K562 (cell line): ENCODE data around the gene NCF2. TPM values are rescaled to one million over a fixed set of nuclear protein-coding genes. Genes with fewer than 3 reads are reported as not detected.

Experiments used
- E2F5 ChIP-seq: sonication (generic); formaldehyde crosslinking; IDR thresholded peaks from 2 replicates; pipeline ENCODE4 v1.8.0; 2022; ENCODE audit warnings: mild to moderate bottlenecking, missing genetic modification reagents
- ZNF699 ChIP-seq: fragments of 250-450 bp; sonication (Bioruptor Pico); IDR thresholded peaks from 2 replicates; pipeline ENCODE4 v1.8.0; 2021; ENCODE audit warnings: mild to moderate bottlenecking, moderate library complexity; ENCODE audit not compliant: insufficient replicate concordance
- polyA plus RNA-seq, 8 experiments: library from polyadenylated mRNA; depleted of rRNA in 4 of 8; stranded (reverse) in 5 of 8; unstranded in 3 of 8; fragments of >200 nt; fragmentation: Nextera tagmentation in 2 of 8; fragmentation: Illumina TruSeq in 1 of 8; extraction: Ambion mirVana in 2 of 8; extraction: Trizol in 1 of 8; gene quantifications; 2 replicates each; pipeline versions ENCODE4 v1.2.1 to v1.2.3, GENCODE V29; 2011 to 2014; ENCODE audit warnings: inconsistent platforms in 1 of 8, missing spikeins in 1 of 8
- total RNA-seq, 7 experiments: library from RNA; depleted of rRNA in 6 of 7; stranded (reverse); fragments of >200 nt in 6 of 7; fragmentation: Illumina TruSeq in 2 of 7; extraction: Trizol in 2 of 7; gene quantifications; 2 replicates each; pipeline versions ENCODE4 v1.2.1 to v1.2.3, GENCODE V29; 2011 to 2021; ENCODE audit warnings: low replicate concordance in 1 of 7

The NCF2 gene
- total and polyA plus RNA-seq, 9 of the 15 experiments (the other 6 are each of a cell fraction or from before 2014, with no cell fraction given) = 0.07 to 0.54 (median 0.16) TPM; not detected in 3

DNA sequence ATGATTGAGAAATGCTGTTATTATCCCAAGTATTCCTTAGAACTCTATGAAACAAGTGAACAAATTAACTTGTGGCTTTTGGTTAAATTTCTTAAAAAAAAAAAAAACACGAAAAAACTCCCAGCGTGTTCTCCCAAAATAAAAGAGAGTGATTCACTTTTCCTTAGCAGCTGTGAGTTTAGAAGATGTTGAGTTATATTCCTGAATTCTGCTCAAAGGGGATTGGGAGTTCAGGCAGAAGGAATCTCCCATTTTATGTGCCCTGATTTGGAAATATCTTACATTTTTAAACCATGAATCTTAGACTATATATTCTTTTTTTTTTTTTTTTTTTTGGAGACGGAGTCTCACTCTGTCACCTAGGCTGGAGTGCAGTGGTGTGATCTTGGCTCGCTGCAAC lies 83.7 kb downstream of the NCF2 start (continued):
- no peak for TF ChIP-seq E2F5 (CRISPR knock-in tag)
- no peak for TF ChIP-seq ZNF699 (CRISPR knock-in tag)

Other genes starting within 250 kb of the NCF2 start
- not detected in 2 replicates for gene NMNAT2, start 172.1 kb downstream of the NCF2 start, total RNA-seq (2014; rRNA removed)
- gene NMNAT2, start 172.1 kb downstream of the NCF2 start, total RNA-seq (2014; rRNA removed; fragmentation: Illumina TruSeq; extraction: Trizol) = not detected in 2 replicates
- gene NMNAT2, start 172.1 kb downstream of the NCF2 start, total RNA-seq (2015; rRNA removed; fragmentation: Illumina TruSeq; extraction: Trizol) = not detected in 2 replicates
- not detected in 2 replicates for gene NMNAT2, start 172.1 kb downstream of the NCF2 start, total RNA-seq (2021)
- not detected in 2 replicates for gene NMNAT2, start 172.1 kb downstream of the NCF2 start, polyA plus RNA-seq (2011; rRNA removed)
- gene NMNAT2, start 172.1 kb downstream of the NCF2 start, polyA plus RNA-seq (2014; fragmentation: Illumina TruSeq; extraction: Trizol) = not detected in 2 replicates
- not detected for gene NMNAT2, start 172.1 kb downstream of the NCF2 start, polyA plus RNA-seq (2014; fragmentation: Nextera tagmentation; extraction: Ambion mirVana)
- not detected in 2 replicates for gene NMNAT2, start 172.1 kb downstream of the NCF2 start, polyA plus RNA-seq (2014; rRNA removed)
- gene SMG7, start 118.0 kb downstream of the NCF2 start, total RNA-seq (2014; rRNA removed) = 23.4 and 28.1 TPM in 2 replicates
- gene SMG7, start 118.0 kb downstream of the NCF2 start, total RNA-seq (2014; rRNA removed; fragmentation: Illumina TruSeq; extraction: Trizol) = 28.1 and 30.9 TPM in 2 replicates
- gene SMG7, start 118.0 kb downstream of the NCF2 start, total RNA-seq (2015; rRNA removed; fragmentation: Illumina TruSeq; extraction: Trizol) = 29.0 and 30.4 TPM in 2 replicates
- gene SMG7, start 118.0 kb downstream of the NCF2 start, total RNA-seq (2021) = 62.1 and 69.7 TPM in 2 replicates
- 59.0 and 64.8 TPM in 2 replicates for gene SMG7, start 118.0 kb downstream of the NCF2 start, polyA plus RNA-seq (2011; rRNA removed)
- gene SMG7, start 118.0 kb downstream of the NCF2 start, polyA plus RNA-seq (2014; fragmentation: Illumina TruSeq; extraction: Trizol) = 59.9 and 74.6 TPM in 2 replicates
- 10 to 100 TPM; 12.4 to 12.5 TPM for gene SMG7, start 118.0 kb downstream of the NCF2 start, polyA plus RNA-seq (2014; fragmentation: Nextera tagmentation; extraction: Ambion mirVana)
- gene SMG7, start 118.0 kb downstream of the NCF2 start, polyA plus RNA-seq (2014; rRNA removed) = 34.6 and 38.7 TPM in 2 replicates
- 91.6 and 175 TPM in 2 replicates for gene ARPC5, start 45.3 kb upstream of the NCF2 start, total RNA-seq (2014; rRNA removed)
- gene ARPC5, start 45.3 kb upstream of the NCF2 start, total RNA-seq (2014; rRNA removed; fragmentation: Illumina TruSeq; extraction: Trizol) = 91.6 and 104 TPM in 2 replicates
- gene ARPC5, start 45.3 kb upstream of the NCF2 start, total RNA-seq (2015; rRNA removed; fragmentation: Illumina TruSeq; extraction: Trizol) = 109 and 133 TPM in 2 replicates
- gene ARPC5, start 45.3 kb upstream of the NCF2 start, total RNA-seq (2021) = 88.1 and 91.7 TPM in 2 replicates
- 112 and 150 TPM in 2 replicates for gene ARPC5, start 45.3 kb upstream of the NCF2 start, polyA plus RNA-seq (2011; rRNA removed)
- gene ARPC5, start 45.3 kb upstream of the NCF2 start, polyA plus RNA-seq (2014; fragmentation: Illumina TruSeq; extraction: Trizol) = 95.1 and 98.0 TPM in 2 replicates
- 10 to 100 TPM; 71.8 to 83.9 TPM for gene ARPC5, start 45.3 kb upstream of the NCF2 start, polyA plus RNA-seq (2014; fragmentation: Nextera tagmentation; extraction: Ambion mirVana)
- gene ARPC5, start 45.3 kb upstream of the NCF2 start, polyA plus RNA-seq (2014; rRNA removed) = 74.0 and 79.0 TPM in 2 replicates
- gene APOBEC4, start 62.9 kb upstream of the NCF2 start, total RNA-seq (2014; rRNA removed) = not detected in 2 replicates
- gene APOBEC4, start 62.9 kb upstream of the NCF2 start, total RNA-seq (2014; rRNA removed; fragmentation: Illumina TruSeq; extraction: Trizol) = not detected in 2 replicates
- not detected in 2 replicates for gene APOBEC4, start 62.9 kb upstream of the NCF2 start, total RNA-seq (2015; rRNA removed; fragmentation: Illumina TruSeq; extraction: Trizol)
- not detected in 2 replicates for gene APOBEC4, start 62.9 kb upstream of the NCF2 start, total RNA-seq (2021)
- not detected in 2 replicates for gene APOBEC4, start 62.9 kb upstream of the NCF2 start, polyA plus RNA-seq (2011; rRNA removed)
- gene APOBEC4, start 62.9 kb upstream of the NCF2 start, polyA plus RNA-seq (2014; fragmentation: Illumina TruSeq; extraction: Trizol) = not detected in 2 replicates
- gene APOBEC4, start 62.9 kb upstream of the NCF2 start, polyA plus RNA-seq (2014; fragmentation: Nextera tagmentation; extraction: Ambion mirVana) = not detected
- not detected in 2 replicates for gene APOBEC4, start 62.9 kb upstream of the NCF2 start, polyA plus RNA-seq (2014; rRNA removed)
- gene RGL1, start 214.7 kb upstream of the NCF2 start, total RNA-seq (2014; rRNA removed) = under 0.01 and 0.08 TPM in 2 replicates
- 0.06 and 0.07 TPM in 2 replicates for gene RGL1, start 214.7 kb upstream of the NCF2 start, total RNA-seq (2014; rRNA removed; fragmentation: Illumina TruSeq; extraction: Trizol)
- gene RGL1, start 214.7 kb upstream of the NCF2 start, total RNA-seq (2015; rRNA removed; fragmentation: Illumina TruSeq; extraction: Trizol) = 0.04 TPM in 2 replicates
- 0.07 TPM in 2 replicates for gene RGL1, start 214.7 kb upstream of the NCF2 start, total RNA-seq (2021)
- gene RGL1, start 214.7 kb upstream of the NCF2 start, polyA plus RNA-seq (2011; rRNA removed) = 0.01 and 0.03 TPM in 2 replicates
- 0.04 and 0.07 TPM in 2 replicates for gene RGL1, start 214.7 kb upstream of the NCF2 start, polyA plus RNA-seq (2014; fragmentation: Illumina TruSeq; extraction: Trizol)
- under 1 TPM; 0.03 to 0.06 TPM for gene RGL1, start 214.7 kb upstream of the NCF2 start, polyA plus RNA-seq (2014; fragmentation: Nextera tagmentation; extraction: Ambion mirVana)
- gene RGL1, start 214.7 kb upstream of the NCF2 start, polyA plus RNA-seq (2014; rRNA removed) = 0.04 and 0.08 TPM in 2 replicates